ENCODE results near the gene DYRK3. TPM values are rescaled to one million over a fixed set of nuclear protein-coding genes. Genes with fewer than 3 reads are reported as not detected.
A peak's percentile ranks its signal among the peaks of the same experiment; 100 is the strongest.

DYRK3 gene
- total and polyA plus RNA-seq, 2 experiments from 2014 or later: 18.2 to 31.5 TPM

- H3K27ac ChIP-seq: peak overlapping the region; percentile 95
- H3K27me3 ChIP-seq (replicated peaks; ENCODE audit: insufficient read depth): no peaks in the 10 kb centered on the region
- H3K4me2 ChIP-seq (ENCODE audit: unreplicated experiment): peak overlapping the region; percentile 72
- H3K9ac ChIP-seq: peak overlapping the region; percentile 82
- H3K4me1 ChIP-seq (ENCODE audit: insufficient read depth): peaks cover 56% of the 10 kb centered on the region
- in situ Hi-C loops (cut with MboI): no loop called here
- peaks cover 18% of the 10 kb centered on the region for H3F3A ChIP-seq (ENCODE audit: insufficient read depth)
- 32% methylated on average over 7 of the region's 7 CpGs for whole genome bisulfite sequencing, 2 experiments (ENCODE audit: low coverage in 1 of 2, low lambda C conversion rate in 2 of 2, missing lambda C conversion rate in 2 of 2)
- DNase-seq: peak; percentile 93
- peaks cover 18% of the 10 kb centered on the region for H4K20me1 ChIP-seq (ENCODE audit: insufficient read depth)
- H3K9me2 ChIP-seq (ENCODE audit: insufficient read depth): no peaks in the 10 kb centered on the region
- peaks cover 100% of the 10 kb centered on the region for H3K79me2 ChIP-seq (ENCODE audit: insufficient read depth)
- no peak for TF ChIP-seq EZH2phosphoT487 (IDR thresholded peaks at IDR 0.05; ENCODE audit: insufficient read depth, low read depth)
- no peak for TF ChIP-seq EZH2 (IDR thresholded peaks at IDR 0.05; ENCODE audit: insufficient read depth, poor library complexity, severe bottlenecking)
- H3K4me3 ChIP-seq: peak overlapping the region; percentile 32; the same call in 1 of the 2 replicates
- H3K9me3 ChIP-seq (ENCODE audit: low read depth): no peaks in the 10 kb centered on the region
- no peak overlapping the region for H2AFZ ChIP-seq
- no peaks in the 10 kb centered on the region for H3K36me3 ChIP-seq (ENCODE audit: low read depth)
Measured at GRCh38 chr1:206693592-206693991, 58.3 kb downstream of the DYRK3 start.

- H2AFZ ChIP-seq: no peak overlapping the region
- H3K9me2 ChIP-seq (ENCODE audit: insufficient read depth): no peaks in the 10 kb centered on the region
- peaks cover 47% of the 10 kb centered on the region for H3K4me1 ChIP-seq (ENCODE audit: insufficient read depth)
- H3K27ac ChIP-seq: peak overlapping the region; percentile 95
- H3K4me3 ChIP-seq: no peak overlapping the region
- no peaks in the 10 kb centered on the region for H3K9me3 ChIP-seq (ENCODE audit: low read depth)
- no peaks in the 10 kb centered on the region for H3K27me3 ChIP-seq (replicated peaks; ENCODE audit: insufficient read depth)
- H3K9ac ChIP-seq: peak overlapping the region; percentile 82
- WGBS, 2 experiments (ENCODE audit: low coverage in 1 of 2, low lambda C conversion rate in 2 of 2, missing lambda C conversion rate in 2 of 2): 77 to 84% methylated on average over 10 to 11 of the region's 11 CpGs
- no peaks in the 10 kb centered on the region for H3K36me3 ChIP-seq (ENCODE audit: low read depth)
- DNase-seq: no peak
- no peak for TF ChIP-seq EZH2 (IDR thresholded peaks at IDR 0.05; ENCODE audit: insufficient read depth, poor library complexity, severe bottlenecking)
- TF ChIP-seq EZH2phosphoT487 (IDR thresholded peaks at IDR 0.05; ENCODE audit: insufficient read depth, low read depth): no peak
- in situ Hi-C loops (cut with MboI): no loop called here
- H3K79me2 ChIP-seq (ENCODE audit: insufficient read depth): peaks cover 100% of the 10 kb centered on the region
- peak overlapping the region; percentile 72 for H3K4me2 ChIP-seq (ENCODE audit: unreplicated experiment)
- peaks cover 11% of the 10 kb centered on the region for H4K20me1 ChIP-seq (ENCODE audit: insufficient read depth)
- peaks cover 21% of the 10 kb centered on the region for H3F3A ChIP-seq (ENCODE audit: insufficient read depth)
Measured at GRCh38 chr1:206694171-206695124, 59.1 kb downstream of the DYRK3 start.

- no peaks in the 10 kb centered on the region for H3K36me3 ChIP-seq (ENCODE audit: low read depth)
- DNase-seq: no peak
- in situ Hi-C loops (cut with MboI): no loop called here
- 89% methylated on average over 9 of the region's 9 CpGs for WGBS, 2 experiments (ENCODE audit: low coverage in 1 of 2, low lambda C conversion rate in 2 of 2, missing lambda C conversion rate in 2 of 2)
- peaks cover 21% of the 10 kb centered on the region for H3F3A ChIP-seq (ENCODE audit: insufficient read depth)
- H3K4me2 ChIP-seq (ENCODE audit: unreplicated experiment): no peak overlapping the region
- H3K4me1 ChIP-seq (ENCODE audit: insufficient read depth): peaks cover 46% of the 10 kb centered on the region
- no peak overlapping the region for H2AFZ ChIP-seq
- no peaks in the 10 kb centered on the region for H3K9me2 ChIP-seq (ENCODE audit: insufficient read depth)
- peaks cover 100% of the 10 kb centered on the region for H3K79me2 ChIP-seq (ENCODE audit: insufficient read depth)
- no peak overlapping the region for H3K4me3 ChIP-seq
- TF ChIP-seq EZH2 (IDR thresholded peaks at IDR 0.05; ENCODE audit: insufficient read depth, poor library complexity, severe bottlenecking) (no peak), EZH2phosphoT487 (IDR thresholded peaks at IDR 0.05; ENCODE audit: insufficient read depth, low read depth) (no peak)
- peaks cover 7% of the 10 kb centered on the region; the same call in 1 of the 2 replicates for H4K20me1 ChIP-seq (ENCODE audit: insufficient read depth)
- no peaks in the 10 kb centered on the region for H3K9me3 ChIP-seq (ENCODE audit: low read depth)
- no peak overlapping the region for H3K9ac ChIP-seq
- H3K27ac ChIP-seq: no peak overlapping the region
- H3K27me3 ChIP-seq (replicated peaks; ENCODE audit: insufficient read depth): no peaks in the 10 kb centered on the region
Measured at GRCh38 chr1:206695733-206696132, 60.4 kb downstream of the DYRK3 start.

GRCh38 chr1:206696812-206697585 lies 61.7 kb downstream of the DYRK3 start:
- H3K4me2 ChIP-seq (ENCODE audit: unreplicated experiment): no peak overlapping the region
- H3K27ac ChIP-seq: no peak overlapping the region
- no peaks in the 10 kb centered on the region for H3K36me3 ChIP-seq (ENCODE audit: low read depth)
- no peak overlapping the region for H2AFZ ChIP-seq
- H3K4me3 ChIP-seq: no peak overlapping the region
- H3K4me1 ChIP-seq (ENCODE audit: insufficient read depth): peaks cover 45% of the 10 kb centered on the region
- H4K20me1 ChIP-seq (ENCODE audit: insufficient read depth): peaks cover 7% of the 10 kb centered on the region; the same call in 1 of the 2 replicates
- in situ Hi-C loops (cut with MboI): no loop called here
- TF ChIP-seq EZH2 (IDR thresholded peaks at IDR 0.05; ENCODE audit: insufficient read depth, poor library complexity, severe bottlenecking) (no peak), EZH2phosphoT487 (IDR thresholded peaks at IDR 0.05; ENCODE audit: insufficient read depth, low read depth) (no peak)
- 51 to 61% methylated on average over 3 to 4 of the region's 4 CpGs for whole genome bisulfite sequencing, 2 experiments (ENCODE audit: low coverage in 1 of 2, low lambda C conversion rate in 2 of 2, missing lambda C conversion rate in 2 of 2)
- no peaks in the 10 kb centered on the region for H3K9me3 ChIP-seq (ENCODE audit: low read depth)
- H3F3A ChIP-seq (ENCODE audit: insufficient read depth): peaks cover 17% of the 10 kb centered on the region
- H3K9ac ChIP-seq: no peak overlapping the region
- H3K27me3 ChIP-seq (replicated peaks; ENCODE audit: insufficient read depth): no peaks in the 10 kb centered on the region
- no peaks in the 10 kb centered on the region for H3K9me2 ChIP-seq (ENCODE audit: insufficient read depth)
- DNase-seq: no peak
- H3K79me2 ChIP-seq (ENCODE audit: insufficient read depth): peaks cover 100% of the 10 kb centered on the region
